Natural killer cell (primary cell): Measurements from ENCODE around the gene BNC1. TPM values are rescaled to one million over a fixed set of nuclear protein-coding genes. Genes with fewer than 3 reads are reported as not detected.

ENCODE experiments used
- ATAC-seq, 3 donors: fragments of 150-1000 bp in 2 of 3; fragments of 200-7000 bp in 1 of 3; cut with Tn5 transposase; 1 replicate in 1 of 3; 2 replicates in 2 of 3; pipeline ENCODE4 v1.10.0; 2021; ENCODE audit warnings: mild to moderate bottlenecking in 2 of 3, moderate library complexity in 2 of 3
- DNase-seq, 2 donors: peaks; one replicate each; pipeline versions ENCODE4 v3.0.0 to v3.0.0-alpha.2; 2013 to 2021; ENCODE audit warnings: mixed read lengths in 1 of 2
- H3K27ac ChIP-seq: one replicate; pipeline ENCODE4 v1.5.1; 2013; ENCODE audit warnings: mild to moderate bottlenecking, low read length
- H3K27me3 ChIP-seq: one replicate; pipeline ENCODE4 v1.6.1; 2013; ENCODE audit warnings: low read length; ENCODE audit not compliant: control insufficient read depth, insufficient read depth
- H3K36me3 ChIP-seq: one replicate; pipeline ENCODE4 v1.6.1; 2013; ENCODE audit warnings: low read length; ENCODE audit not compliant: control insufficient read depth, insufficient read depth
- H3K4me1 ChIP-seq: one replicate; pipeline ENCODE4 v1.6.1; 2013; ENCODE audit warnings: low read length; ENCODE audit not compliant: control insufficient read depth, insufficient read depth
- H3K4me3 ChIP-seq: one replicate; pipeline ENCODE4 v1.5.1; 2013; ENCODE audit warnings: low read length
- H3K9me3 ChIP-seq: one replicate; pipeline ENCODE4 v1.6.1; 2013; ENCODE audit warnings: low read length; ENCODE audit not compliant: control insufficient read depth, insufficient read depth
- H3K27ac Mint-ChIP-seq, 2 donors: one replicate each; pipeline ENCODE4 v1.8.0; 2022; ENCODE audit warnings: mild to moderate bottlenecking in 2 of 2, mixed read lengths in 2 of 2, moderate library complexity in 1 of 2
- H3K27me3 Mint-ChIP-seq, 2 donors: one replicate each; pipeline ENCODE4 v1.8.0; 2022; ENCODE audit warnings: low read depth in 2 of 2, mixed read lengths in 2 of 2
- H3K36me3 Mint-ChIP-seq: one replicate; pipeline ENCODE4 v1.8.0; 2022; ENCODE audit warnings: mixed read lengths
- H3K4me1 Mint-ChIP-seq, 2 donors: one replicate each; pipeline ENCODE4 v1.8.0; 2022; ENCODE audit warnings: mixed read lengths in 2 of 2
- H3K4me3 Mint-ChIP-seq: one replicate; pipeline ENCODE4 v1.8.0; 2022; ENCODE audit warnings: mild to moderate bottlenecking, moderate library complexity, mixed read lengths
- H3K9me3 Mint-ChIP-seq, 2 donors: one replicate each; pipeline ENCODE4 v1.8.0; 2022; ENCODE audit warnings: mixed read lengths in 2 of 2
- CTCF ChIP-seq: fragments of 200-600 bp; IDR thresholded peaks from one replicate; pipeline ENCODE4 v1.8.0; 2022; ENCODE audit warnings: antibody characterized with exemption
- WGBS: methylation state at CpG from one replicate; pipeline ENCODE4 v1.1.7; 2013; ENCODE audit warnings: missing lambda C conversion rate; ENCODE audit not compliant: insufficient coverage; 5-methylcytosine and 5-hydroxymethylcytosine counted together
- intact Hi-C: fragments of 100-400 bp; cut with micrococcal nuclease; formaldehyde crosslinking; loops from one replicate; pipeline ENCODE4 v1.14.2; 2022
- total RNA-seq, 4 donors: library from RNA; stranded (reverse); fragments of 120-200 nt in 1 of 4; gene quantifications; one replicate each; pipeline versions ENCODE4 v1.2.3 to v1.2.4, GENCODE V29; 2013 to 2022

Gene BNC1
- total RNA-seq, 3 donors from 2014 or later (not counting 1 experiment from before 2014, with no cell fraction given): not detected

GRCh38 chr15:83319771-83320170, 35.3 kb upstream of the BNC1 start:
- Mint-ChIP-seq H3K9me3 (no peaks in the 10 kb centered on the region), H3K4me3 (no peak overlapping the region), H3K36me3 (no peaks in the 10 kb centered on the region), H3K4me1 (no peaks in the 10 kb centered on the region), H3K27ac (no peak overlapping the region), H3K27me3 (peaks cover 5 to 41% of the 10 kb centered on the region in 2 donors)
- Histone ChIP-seq H3K36me3 (no peaks in the 10 kb centered on the region), H3K9me3 (no peaks in the 10 kb centered on the region), H3K4me3 (no peak overlapping the region), H3K4me1 (no peaks in the 10 kb centered on the region), H3K27ac (no peak overlapping the region), H3K27me3 (no peaks in the 10 kb centered on the region)
- intact Hi-C loops: no loop called here
- TF ChIP-seq CTCF: no peak
- WGBS: 76% methylated on average over 3 of the region's 3 CpGs
- DNase-seq (no peak), ATAC-seq (no peak)

- TF ChIP-seq CTCF: no peak
- Histone ChIP-seq H3K27ac (no peak overlapping the region), H3K9me3 (no peaks in the 10 kb centered on the region), H3K36me3 (no peaks in the 10 kb centered on the region), H3K4me3 (no peak overlapping the region), H3K27me3 (no peaks in the 10 kb centered on the region), H3K4me1 (no peaks in the 10 kb centered on the region)
- H3K27ac Mint-ChIP-seq: no peak overlapping the region
- intact Hi-C loops: no loop called here
- no peak overlapping the region for H3K4me3 Mint-ChIP-seq
- WGBS: 95% methylated on average over 2 of the region's 3 CpGs
- no peak for DNase-seq
- H3K36me3 Mint-ChIP-seq: no peaks in the 10 kb centered on the region
- no peak for ATAC-seq
- peaks cover 5 to 41% of the 10 kb centered on the region in 2 donors for H3K27me3 Mint-ChIP-seq
- H3K9me3 Mint-ChIP-seq: no peaks in the 10 kb centered on the region
- H3K4me1 Mint-ChIP-seq: no peaks in the 10 kb centered on the region
Observed at GRCh38 chr15:83318861-83319415, 34.5 kb upstream of the BNC1 start.

- DNase-seq (no peak), ATAC-seq (no peak)
- no peaks in the 10 kb centered on the region for H3K36me3 Mint-ChIP-seq
- no peaks in the 10 kb centered on the region for H3K9me3 ChIP-seq
- no peak overlapping the region for H3K4me3 ChIP-seq
- intact Hi-C loops: no loop called here
- no peaks in the 10 kb centered on the region for H3K4me1 Mint-ChIP-seq
- no peaks in the 10 kb centered on the region for H3K36me3 ChIP-seq
- no peaks in the 10 kb centered on the region for H3K9me3 Mint-ChIP-seq
- no peak overlapping the region for H3K27ac ChIP-seq
- peaks cover 5 to 41% of the 10 kb centered on the region in 2 donors for H3K27me3 Mint-ChIP-seq
- no peaks in the 10 kb centered on the region for H3K4me1 ChIP-seq
- no peak overlapping the region for H3K4me3 Mint-ChIP-seq
- no peak for TF ChIP-seq CTCF
- no peaks in the 10 kb centered on the region for H3K27me3 ChIP-seq
- H3K27ac Mint-ChIP-seq: no peak overlapping the region
Observed at GRCh38 chr15:83318036-83318435, 33.6 kb upstream of the BNC1 start.

- Histone ChIP-seq H3K9me3 (no peaks in the 10 kb centered on the region), H3K36me3 (no peaks in the 10 kb centered on the region), H3K27me3 (no peaks in the 10 kb centered on the region), H3K4me3 (no peak overlapping the region), H3K27ac (no peak overlapping the region), H3K4me1 (no peaks in the 10 kb centered on the region)
- no peak for TF ChIP-seq CTCF
- H3K36me3 Mint-ChIP-seq: no peaks in the 10 kb centered on the region
- DNase-seq (no peak), ATAC-seq (no peak)
- peaks cover 6 to 12% of the 10 kb centered on the region in 2 donors for H3K27me3 Mint-ChIP-seq
- intact Hi-C loops: no loop called here
- no peak overlapping the region for H3K4me3 Mint-ChIP-seq
- H3K4me1 Mint-ChIP-seq: no peaks in the 10 kb centered on the region
- 69% methylated on average over 1 of the region's 1 CpG for WGBS
- no peaks in the 10 kb centered on the region for H3K9me3 Mint-ChIP-seq
- H3K27ac Mint-ChIP-seq: no peak overlapping the region
Observed at GRCh38 chr15:83312071-83312470, 27.6 kb upstream of the BNC1 start.
